HCT116 (cell line): ENCODE measurements around the gene PCP2. TPM values are rescaled to one million over a fixed set of nuclear protein-coding genes. Genes with fewer than 3 reads are reported as not detected.

Experiments used
- ATAC-seq: fragments of 200-7000 bp; cut with Tn5 transposase; 2 replicates; pipeline ENCODE4 v1.9.1; 2020; ENCODE audit warnings: mild to moderate bottlenecking, moderate library complexity
- BruUV-seq: library from RNA; stranded (reverse); fragments of 400-500 nt; replicated peaks from 2 replicates; lab custom pipeline; 2021; lab: Mats Ljungman, UMichigan
- CTCF ChIA-PET: fragments of 300-600 bp; sonication (Branson Sonifier 250); formaldehyde crosslinking; loops from one replicate; lab custom pipeline; 2021; ENCODE audit warnings: antibody characterized with exemption; lab: Charles Lee
- POLR2A ChIA-PET: fragments of 300-600, 350-600 bp; sonication (Branson Sonifier 250); formaldehyde crosslinking; loops from one replicate; lab custom pipeline; 2021; ENCODE audit warnings: antibody characterized with exemption; lab: Charles Lee
- RAD21 ChIA-PET, 2 experiments: fragments of 300-600 bp; sonication (Branson Sonifier 250); formaldehyde crosslinking; loops; one replicate each; lab custom pipeline; 2023; ENCODE audit warnings: low total read pairs in 2 of 2; ENCODE audit not compliant: uncharacterized antibody in 2 of 2, unreplicated experiment in 2 of 2, low non-redundant PET in 1 of 2; lab: Charles Lee
- DNase-seq: peaks from one replicate; pipeline ENCODE4 v3.0.0-alpha.2; 2010; ENCODE audit warnings: low read depth, low spot score
- H2AFZ ChIP-seq: fragments of 200-600 bp; shearing (Covaris generic), sonication (generic); 2 replicates; pipeline ENCODE4 v1.6.1; 2017; ENCODE audit warnings: low read depth, mixed run types, mixed read lengths, antibody characterized with exemption, low read length; ENCODE audit not compliant: poor library complexity, severe bottlenecking
- H3K27ac ChIP-seq: 2 replicates; pipeline ENCODE4 v1.5.1; 2012; ENCODE audit warnings: low read depth, low read length
- H3K27me3 ChIP-seq: fragments of 200-600 bp; sonication (generic); 2 replicates; pipeline ENCODE4 v1.6.1; 2016; ENCODE audit warnings: mixed run types, low read length, mixed read lengths; ENCODE audit not compliant: insufficient read depth
- H3K36me3 ChIP-seq, 2 experiments: fragments of 200-500 bp in 1 of 2; fragments of 200-600 bp in 1 of 2; sonication (Bioruptor generic) in 1 of 2; sonication (generic) in 1 of 2; 2 replicates each; pipeline versions ENCODE4 v1.5.1 to v1.6.1; 2014 to 2016; ENCODE audit warnings: low read length in 2 of 2, inconsistent platforms in 1 of 2, mixed read lengths in 1 of 2, mixed run types in 1 of 2; ENCODE audit not compliant: insufficient read depth in 2 of 2, control insufficient read depth in 1 of 2
- H3K4me1 ChIP-seq, 2 experiments: fragments of 200-600 bp in 1 of 2; sonication (generic) in 1 of 2; 2 replicates each; pipeline versions ENCODE4 v1.5.1 to v1.6.1; 2012 to 2017; ENCODE audit warnings: low read length in 2 of 2, inconsistent platforms in 1 of 2, mild to moderate bottlenecking in 1 of 2, mixed read lengths in 1 of 2, mixed run types in 1 of 2, moderate library complexity in 1 of 2; ENCODE audit not compliant: insufficient read depth in 2 of 2, control insufficient read depth in 1 of 2
- H3K4me2 ChIP-seq: fragments of 200-600 bp; sonication (generic); 2 replicates; pipeline ENCODE4 v1.6.1; 2017; ENCODE audit warnings: mixed run types, low read length, mixed read lengths
- H3K4me3 ChIP-seq, 2 experiments: fragments of 200-600 bp in 1 of 2; sonication (generic) in 1 of 2; replicated peaks in 1 of 2; 2 replicates each; pipeline ENCODE4 v1.5.1; 2011 to 2016; ENCODE audit warnings: low read length in 2 of 2, control low read depth in 1 of 2, low read depth in 1 of 2, mild to moderate bottlenecking in 1 of 2, mixed read lengths in 1 of 2, mixed run types in 1 of 2
- H3K79me2 ChIP-seq: fragments of 200-600 bp; sonication (generic); 2 replicates; pipeline ENCODE4 v1.6.1; 2017; ENCODE audit warnings: mild to moderate bottlenecking, mixed run types, low read length, moderate library complexity, mixed read lengths; ENCODE audit not compliant: insufficient read depth
- H3K9ac ChIP-seq: fragments of 200-600 bp; sonication (generic); 2 replicates; pipeline ENCODE4 v1.6.1; 2016; ENCODE audit warnings: low read length, mixed read lengths
- H3K9me2 ChIP-seq: fragments of 200-600 bp; sonication (generic), shearing (Covaris generic); 2 replicates; pipeline ENCODE4 v1.6.1; 2017; ENCODE audit warnings: mixed run types, mild to moderate bottlenecking, moderate library complexity; ENCODE audit not compliant: insufficient read depth
- H3K9me3 ChIP-seq, 2 experiments: fragments of 200-500 bp in 1 of 2; fragments of 200-600 bp in 1 of 2; sonication (Bioruptor generic) in 1 of 2; sonication (generic) in 1 of 2; 2 replicates each; pipeline ENCODE4 v1.6.1; 2014 to 2017; ENCODE audit warnings: low read length in 2 of 2, mixed read lengths in 2 of 2, inconsistent platforms in 1 of 2, low read depth in 1 of 2, mild to moderate bottlenecking in 1 of 2, mixed run types in 1 of 2, moderate library complexity in 1 of 2; ENCODE audit not compliant: control insufficient read depth in 1 of 2, insufficient read depth in 1 of 2
- H4K20me1 ChIP-seq: fragments of 200-600 bp; sonication (generic), shearing (Covaris generic); 2 replicates; pipeline ENCODE4 v1.6.1; 2017; ENCODE audit warnings: mixed run types, mild to moderate bottlenecking, moderate library complexity; ENCODE audit not compliant: insufficient read depth
- EGR1 ChIP-seq: IDR thresholded peaks from 2 replicates; pipeline ENCODE4 v1.6.1; 2012; ENCODE audit warnings: low read depth
- ELF1 ChIP-seq: IDR thresholded peaks from 2 replicates; pipeline ENCODE4 v1.6.1; 2012; ENCODE audit warnings: low read depth, borderline replicate concordance
- EZH2phosphoT487 ChIP-seq: fragments of 200-600 bp; IDR thresholded peaks from 2 replicates; pipeline ENCODE4 v1.6.1; 2018; ENCODE audit warnings: antibody characterized with exemption, borderline replicate concordance
- POLR2A ChIP-seq: IDR thresholded peaks from 2 replicates; pipeline ENCODE4 v1.7.0; 2011; ENCODE audit warnings: borderline replicate concordance; ENCODE audit not compliant: insufficient read depth, insufficient read length; ENCODE audit errors: extremely low read depth
- POLR2AphosphoS5 ChIP-seq: IDR thresholded peaks from 2 replicates; pipeline ENCODE4 v1.6.1; 2011; ENCODE audit warnings: mild to moderate bottlenecking, low read depth, low read length, moderate library complexity
- SIN3A ChIP-seq: IDR thresholded peaks from 2 replicates; pipeline ENCODE4 v1.6.1; 2012; ENCODE audit warnings: low read depth
- SRF ChIP-seq: IDR thresholded peaks from 2 replicates; pipeline ENCODE4 v1.6.1; 2012; ENCODE audit warnings: low read depth
- YY1 ChIP-seq: IDR thresholded peaks from 2 replicates; pipeline ENCODE4 v1.6.1; 2011; ENCODE audit warnings: low read length, low read depth, moderate library complexity, mild to moderate bottlenecking; ENCODE audit not compliant: insufficient replicate concordance; ENCODE audit errors: extremely low read depth
- ZFX ChIP-seq: fragments of 450-650 bp; IDR thresholded peaks from 2 replicates; pipeline ENCODE4 v1.6.1; 2017
- intact Hi-C: fragments of 100-400 bp; cut with micrococcal nuclease; formaldehyde crosslinking; loops from 2 replicates; pipeline ENCODE4 v1.10.0; 2022
- total RNA-seq: library from RNA; stranded (reverse); gene quantifications from one replicate; pipeline ENCODE4 v1.2.1, GENCODE V29; 2021; ENCODE audit not compliant: unreplicated experiment
- TF ChIP-seq, protein P1 (sequence below): IDR thresholded peaks from 2 replicates; pipeline ENCODE4 v1.6.1; 2012; ENCODE audit warnings: low read depth
- TF ChIP-seq, protein P2 (sequence below): IDR thresholded peaks from 2 replicates; pipeline ENCODE4 v1.6.1; 2011; ENCODE audit warnings: mild to moderate bottlenecking, low read length, moderate library complexity; ENCODE audit not compliant: insufficient replicate concordance; ENCODE audit errors: extremely low read depth

The PCP2 gene
- total RNA-seq, 1 experiment from 2014 or later, result 0.32 TPM

DNA sequence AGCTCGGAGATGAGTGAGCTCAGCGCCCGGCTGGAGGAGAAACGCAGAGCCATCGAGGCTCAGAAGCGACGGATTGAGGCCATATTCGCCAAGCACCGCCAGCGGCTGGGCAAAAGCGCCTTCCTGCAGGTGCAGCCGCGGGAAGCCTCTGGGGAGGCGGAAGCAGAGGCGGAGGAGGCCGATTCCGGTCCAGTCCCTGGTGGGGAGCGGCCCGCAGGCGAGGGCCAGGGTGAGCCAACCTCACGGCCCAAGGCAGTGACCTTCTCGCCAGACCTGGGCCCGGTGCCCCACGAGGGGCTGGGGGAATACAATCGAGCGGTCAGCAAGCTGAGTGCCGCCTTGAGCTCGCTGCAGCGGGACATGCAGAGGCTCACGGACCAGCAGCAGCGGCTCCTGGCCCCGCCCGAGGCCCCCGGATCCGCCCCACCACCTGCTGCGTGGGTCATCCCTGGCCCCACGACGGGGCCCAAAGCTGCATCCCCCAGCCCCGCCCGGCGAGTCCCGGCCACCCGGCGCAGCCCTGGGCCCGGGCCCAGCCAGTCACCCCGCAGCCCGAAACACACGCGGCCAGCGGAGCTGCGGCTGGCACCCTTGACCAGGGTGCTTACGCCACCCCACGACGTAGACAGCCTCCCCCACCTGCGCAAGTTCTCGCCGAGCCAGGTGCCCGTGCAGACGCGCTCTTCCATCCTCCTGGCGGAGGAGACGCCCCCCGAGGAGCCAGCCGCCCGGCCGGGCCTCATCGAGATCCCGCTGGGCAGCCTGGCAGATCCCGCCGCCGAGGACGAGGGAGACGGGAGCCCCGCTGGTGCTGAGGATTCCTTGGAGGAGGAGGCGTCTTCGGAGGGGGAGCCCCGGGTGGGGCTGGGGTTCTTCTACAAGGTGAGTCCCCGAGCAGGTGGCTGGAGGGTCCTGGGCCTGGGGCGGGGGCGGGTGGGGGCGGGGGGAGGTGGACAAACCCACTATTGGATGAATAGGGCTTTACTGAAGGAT lies 20.9 kb downstream of the PCP2 start:
- H3K27ac ChIP-seq, result no peak overlapping the region
- H3K4me2 ChIP-seq, result no peak overlapping the region
- ChIA-PET RAD21 (no interaction called here), POLR2A (no interaction called here), CTCF (no interaction called here)
- BruUV-seq, result no TSS peak
- H4K20me1 ChIP-seq, result no peaks in the 10 kb centered on the region
- no peak overlapping the region for H2AFZ ChIP-seq
- no peak overlapping the region for H3K9ac ChIP-seq
- no peak overlapping the region for H3K4me3 ChIP-seq
- H3K4me1 ChIP-seq, result no peaks in the 10 kb centered on the region
- intact Hi-C loops, result no loop called here
- H3K36me3 ChIP-seq, result peaks cover 0 to 3% of the 10 kb centered on the region in 2 experiments; a peak in 3 of 4 replicates
- no peak for ATAC-seq
- TF ChIP-seq POLR2A (no peak), POLR2AphosphoS5 (no peak), SIN3A (no peak), EZH2phosphoT487 (no peak), SRF (no peak), EGR1 (no peak), YY1 (no peak), ZFX (no peak), ELF1 (no peak)
- TF ChIP-seq, protein P1, sequence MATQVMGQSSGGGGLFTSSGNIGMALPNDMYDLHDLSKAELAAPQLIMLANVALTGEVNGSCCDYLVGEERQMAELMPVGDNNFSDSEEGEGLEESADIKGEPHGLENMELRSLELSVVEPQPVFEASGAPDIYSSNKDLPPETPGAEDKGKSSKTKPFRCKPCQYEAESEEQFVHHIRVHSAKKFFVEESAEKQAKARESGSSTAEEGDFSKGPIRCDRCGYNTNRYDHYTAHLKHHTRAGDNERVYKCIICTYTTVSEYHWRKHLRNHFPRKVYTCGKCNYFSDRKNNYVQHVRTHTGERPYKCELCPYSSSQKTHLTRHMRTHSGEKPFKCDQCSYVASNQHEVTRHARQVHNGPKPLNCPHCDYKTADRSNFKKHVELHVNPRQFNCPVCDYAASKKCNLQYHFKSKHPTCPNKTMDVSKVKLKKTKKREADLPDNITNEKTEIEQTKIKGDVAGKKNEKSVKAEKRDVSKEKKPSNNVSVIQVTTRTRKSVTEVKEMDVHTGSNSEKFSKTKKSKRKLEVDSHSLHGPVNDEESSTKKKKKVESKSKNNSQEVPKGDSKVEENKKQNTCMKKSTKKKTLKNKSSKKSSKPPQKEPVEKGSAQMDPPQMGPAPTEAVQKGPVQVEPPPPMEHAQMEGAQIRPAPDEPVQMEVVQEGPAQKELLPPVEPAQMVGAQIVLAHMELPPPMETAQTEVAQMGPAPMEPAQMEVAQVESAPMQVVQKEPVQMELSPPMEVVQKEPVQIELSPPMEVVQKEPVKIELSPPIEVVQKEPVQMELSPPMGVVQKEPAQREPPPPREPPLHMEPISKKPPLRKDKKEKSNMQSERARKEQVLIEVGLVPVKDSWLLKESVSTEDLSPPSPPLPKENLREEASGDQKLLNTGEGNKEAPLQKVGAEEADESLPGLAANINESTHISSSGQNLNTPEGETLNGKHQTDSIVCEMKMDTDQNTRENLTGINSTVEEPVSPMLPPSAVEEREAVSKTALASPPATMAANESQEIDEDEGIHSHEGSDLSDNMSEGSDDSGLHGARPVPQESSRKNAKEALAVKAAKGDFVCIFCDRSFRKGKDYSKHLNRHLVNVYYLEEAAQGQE, result no peak
- TF ChIP-seq, protein P2, sequence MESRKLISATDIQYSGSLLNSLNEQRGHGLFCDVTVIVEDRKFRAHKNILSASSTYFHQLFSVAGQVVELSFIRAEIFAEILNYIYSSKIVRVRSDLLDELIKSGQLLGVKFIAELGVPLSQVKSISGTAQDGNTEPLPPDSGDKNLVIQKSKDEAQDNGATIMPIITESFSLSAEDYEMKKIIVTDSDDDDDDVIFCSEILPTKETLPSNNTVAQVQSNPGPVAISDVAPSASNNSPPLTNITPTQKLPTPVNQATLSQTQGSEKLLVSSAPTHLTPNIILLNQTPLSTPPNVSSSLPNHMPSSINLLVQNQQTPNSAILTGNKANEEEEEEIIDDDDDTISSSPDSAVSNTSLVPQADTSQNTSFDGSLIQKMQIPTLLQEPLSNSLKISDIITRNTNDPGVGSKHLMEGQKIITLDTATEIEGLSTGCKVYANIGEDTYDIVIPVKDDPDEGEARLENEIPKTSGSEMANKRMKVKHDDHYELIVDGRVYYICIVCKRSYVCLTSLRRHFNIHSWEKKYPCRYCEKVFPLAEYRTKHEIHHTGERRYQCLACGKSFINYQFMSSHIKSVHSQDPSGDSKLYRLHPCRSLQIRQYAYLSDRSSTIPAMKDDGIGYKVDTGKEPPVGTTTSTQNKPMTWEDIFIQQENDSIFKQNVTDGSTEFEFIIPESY, result no peak
- H3K9me2 ChIP-seq, result no peaks in the 10 kb centered on the region
- H3K27me3 ChIP-seq, result no peaks in the 10 kb centered on the region
- DNase-seq, result no peak
- H3K79me2 ChIP-seq, result no peaks in the 10 kb centered on the region
- H3K9me3 ChIP-seq, result no peaks in the 10 kb centered on the region
